ENCODE results near the gene MFGE8.
A peak's percentile ranks its signal among the peaks of the same experiment; 100 is the strongest.

Gene MFGE8

DNA sequence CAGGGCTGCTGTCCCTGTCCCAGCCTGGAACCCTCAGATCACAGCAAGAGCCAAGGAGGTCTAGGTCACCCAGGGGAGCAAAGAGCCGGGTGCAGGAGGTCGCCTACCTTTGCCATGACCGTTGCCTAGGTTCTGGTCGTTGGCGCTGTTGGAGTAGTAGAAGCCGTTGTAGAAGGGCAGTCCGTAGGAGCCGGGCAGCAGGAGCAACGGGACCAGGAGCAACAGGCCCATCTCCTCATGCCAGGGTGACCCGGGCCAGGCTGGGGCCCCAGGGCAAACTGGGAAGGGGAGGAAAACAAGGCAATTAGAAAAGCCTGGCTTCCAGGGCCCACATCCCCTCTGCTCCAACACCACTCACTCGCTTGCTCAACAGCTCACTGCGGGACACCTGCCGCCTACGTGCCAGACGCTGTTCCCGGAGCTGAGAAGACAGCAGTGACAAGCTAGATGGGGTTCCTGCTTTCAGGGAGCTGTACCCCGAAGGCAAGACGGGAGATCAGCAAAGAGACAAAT, 26.1 kb downstream of the MFGE8 start:
- H3K27ac ChIP-seq, result no peak overlapping the region
- TF ChIP-seq, protein P1, sequence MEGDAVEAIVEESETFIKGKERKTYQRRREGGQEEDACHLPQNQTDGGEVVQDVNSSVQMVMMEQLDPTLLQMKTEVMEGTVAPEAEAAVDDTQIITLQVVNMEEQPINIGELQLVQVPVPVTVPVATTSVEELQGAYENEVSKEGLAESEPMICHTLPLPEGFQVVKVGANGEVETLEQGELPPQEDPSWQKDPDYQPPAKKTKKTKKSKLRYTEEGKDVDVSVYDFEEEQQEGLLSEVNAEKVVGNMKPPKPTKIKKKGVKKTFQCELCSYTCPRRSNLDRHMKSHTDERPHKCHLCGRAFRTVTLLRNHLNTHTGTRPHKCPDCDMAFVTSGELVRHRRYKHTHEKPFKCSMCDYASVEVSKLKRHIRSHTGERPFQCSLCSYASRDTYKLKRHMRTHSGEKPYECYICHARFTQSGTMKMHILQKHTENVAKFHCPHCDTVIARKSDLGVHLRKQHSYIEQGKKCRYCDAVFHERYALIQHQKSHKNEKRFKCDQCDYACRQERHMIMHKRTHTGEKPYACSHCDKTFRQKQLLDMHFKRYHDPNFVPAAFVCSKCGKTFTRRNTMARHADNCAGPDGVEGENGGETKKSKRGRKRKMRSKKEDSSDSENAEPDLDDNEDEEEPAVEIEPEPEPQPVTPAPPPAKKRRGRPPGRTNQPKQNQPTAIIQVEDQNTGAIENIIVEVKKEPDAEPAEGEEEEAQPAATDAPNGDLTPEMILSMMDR (conservative IDR thresholded peaks at IDR 0.05), result no peak

DNA sequence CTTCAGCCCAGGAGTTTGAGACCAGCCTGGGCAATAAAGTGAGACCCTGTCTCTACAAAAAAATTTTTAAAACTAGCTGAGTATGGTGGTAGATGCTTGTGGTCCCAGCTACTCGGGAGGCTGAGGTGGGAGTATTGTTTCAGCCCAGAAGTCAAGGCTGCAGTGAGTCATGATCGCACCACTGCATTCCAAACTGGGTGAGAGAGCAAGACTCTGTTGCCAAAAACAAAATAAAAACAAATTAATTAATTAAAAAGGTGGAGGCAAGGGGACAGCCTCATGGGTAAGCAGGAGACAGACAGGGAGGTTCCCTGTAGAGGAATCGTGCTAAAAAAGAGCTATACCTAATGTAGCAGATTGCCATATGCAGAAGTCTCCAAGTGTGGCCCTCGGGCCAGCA, 30.4 kb downstream of the MFGE8 start:
- TF ChIP-seq, protein P1 (conservative IDR thresholded peaks at IDR 0.05), result no peak
- no peak overlapping the region for H3K27ac ChIP-seq

DNA sequence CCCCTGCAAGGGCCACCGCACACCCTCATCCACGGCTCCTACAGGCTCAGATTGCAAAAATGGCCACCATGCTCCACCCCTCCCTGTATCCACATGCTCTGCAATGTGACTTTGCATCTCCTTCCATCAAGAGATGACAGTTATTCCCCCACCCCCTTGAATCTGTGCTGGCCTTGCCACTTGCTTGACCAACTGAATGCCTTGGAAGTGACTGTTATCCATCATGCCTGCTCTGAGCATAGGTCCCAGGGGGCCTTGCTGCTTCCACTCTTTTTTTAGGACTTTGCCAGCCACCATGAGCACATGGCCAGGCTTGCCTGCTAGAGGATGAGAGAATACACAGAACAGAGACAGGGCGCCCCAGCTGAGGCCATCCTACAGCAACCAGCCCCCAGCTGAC, 31.4 kb downstream of the MFGE8 start:
- TF ChIP-seq, protein P1 (conservative IDR thresholded peaks at IDR 0.05), result no peak
- H3K27ac ChIP-seq, result no peak overlapping the region

DNA sequence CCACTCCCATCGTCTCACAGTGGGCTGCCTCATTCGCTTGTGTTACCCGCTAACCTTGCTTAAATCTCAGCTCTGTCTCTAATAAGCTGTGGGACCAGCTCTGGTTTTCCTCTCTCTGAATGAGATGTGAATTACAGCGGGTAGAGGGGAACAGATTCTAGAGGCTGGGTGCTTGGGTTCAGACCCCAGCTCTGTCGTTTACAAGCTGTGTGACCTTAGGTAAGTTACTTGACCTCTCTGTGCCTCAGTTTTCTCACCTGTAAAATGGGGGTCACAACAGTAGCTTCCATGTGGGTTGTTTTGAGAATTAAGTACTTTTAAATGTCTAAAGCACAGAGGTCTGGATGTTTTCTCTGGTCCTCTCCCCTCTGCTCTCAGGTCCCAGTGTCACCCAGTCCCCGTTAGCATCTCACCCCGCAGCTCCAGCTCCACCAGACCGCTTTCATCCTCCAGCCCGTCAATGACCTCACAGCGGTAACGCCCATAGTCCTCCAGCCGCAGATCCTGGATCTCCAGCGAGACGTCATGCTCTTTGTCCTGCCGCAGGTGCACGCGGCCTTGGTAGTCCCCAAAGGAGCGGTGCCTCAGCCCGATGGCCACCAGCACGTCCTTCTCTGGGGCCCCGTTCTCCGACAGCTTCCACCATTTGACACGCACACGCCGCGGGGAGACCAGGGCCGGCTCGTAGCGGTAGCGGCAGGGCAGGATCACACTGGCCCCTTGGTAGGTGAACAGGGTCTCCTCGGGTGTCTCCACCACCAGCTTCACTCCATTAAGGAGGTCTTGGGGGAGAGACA, 32.0 kb downstream of the MFGE8 start:
- TF ChIP-seq, protein P1 (conservative IDR thresholded peaks at IDR 0.05), result no peak
- H3K27ac ChIP-seq, result no peak overlapping the region

DNA sequence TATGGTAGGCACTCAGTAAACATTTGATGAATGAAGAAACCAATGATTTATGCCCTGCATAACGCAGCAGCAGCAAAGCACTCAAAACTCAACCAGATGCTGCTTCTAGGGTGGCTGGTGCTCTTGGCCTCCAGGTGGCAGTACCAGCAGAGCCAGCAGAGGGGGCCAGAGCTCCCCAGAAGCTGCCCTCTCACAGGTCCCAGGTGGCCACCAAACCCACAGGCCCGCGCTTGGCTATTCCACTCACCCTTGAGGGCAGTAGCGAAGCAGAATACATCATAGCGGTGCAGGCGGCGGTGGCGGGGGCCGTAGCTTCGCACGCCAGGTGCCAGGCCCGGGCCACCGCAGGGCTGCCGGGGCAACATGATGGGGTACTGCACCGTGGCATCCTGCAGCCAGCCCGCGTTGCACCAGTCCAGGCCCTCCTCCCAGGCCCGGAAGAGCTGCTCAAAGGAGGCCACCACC, 34.4 kb downstream of the MFGE8 start:
- no peak overlapping the region for H3K27ac ChIP-seq
- TF ChIP-seq, protein P1 (conservative IDR thresholded peaks at IDR 0.05), result peak; percentile 92

DNA sequence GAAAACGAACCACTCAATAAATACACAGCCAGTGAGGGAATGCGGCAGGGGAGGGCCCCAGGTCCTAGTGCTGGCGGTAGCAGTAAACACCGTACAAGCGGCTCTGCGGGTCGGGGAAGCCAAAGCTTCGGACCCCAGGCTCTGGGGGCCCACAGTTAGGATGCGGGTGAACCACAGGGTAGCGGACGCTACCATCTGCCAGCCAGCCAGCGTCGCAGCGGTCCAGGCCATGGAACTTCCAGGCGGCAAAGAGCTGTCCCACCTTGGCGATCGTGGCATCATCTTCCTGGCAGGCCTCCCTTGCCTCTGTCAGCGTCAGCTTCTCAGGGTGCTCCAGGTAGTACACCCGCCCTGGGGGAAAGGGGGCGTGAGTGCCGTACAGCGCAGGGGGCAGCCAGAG, 35.3 kb downstream of the MFGE8 start:
- no peak overlapping the region for H3K27ac ChIP-seq
- TF ChIP-seq, protein P1 (conservative IDR thresholded peaks at IDR 0.05), result no peak

DNA sequence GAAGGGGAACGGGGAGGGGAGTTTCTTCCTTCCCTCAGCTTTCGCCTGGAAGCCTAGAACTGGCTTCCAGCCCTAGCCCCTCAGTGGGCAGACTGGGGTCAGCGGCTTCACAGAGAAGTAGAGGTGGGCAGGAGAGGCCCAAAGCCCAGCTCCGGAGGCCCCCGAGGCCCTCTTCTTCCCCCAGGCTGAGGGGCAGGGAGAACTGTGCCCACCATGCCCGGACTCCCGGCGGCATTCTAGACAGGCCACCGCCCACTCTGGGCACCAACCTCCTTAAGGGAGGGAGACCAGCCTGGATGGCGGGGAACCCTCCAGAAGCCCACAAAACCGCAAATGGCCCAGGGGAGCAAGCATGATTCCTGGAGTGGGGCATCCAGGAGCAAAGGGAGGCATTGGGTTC, 35.8 kb downstream of the MFGE8 start:
- TF ChIP-seq, protein P1 (conservative IDR thresholded peaks at IDR 0.05), result no peak
- no peak overlapping the region for H3K27ac ChIP-seq

Data from VCaP (cell line).